NCI-H510A (cell line): ENCODE measurements around the gene PFDN2.
"Not testable (repeated sequence)": the region's sequence is repeated elsewhere in the genome, so short reads cannot be mapped to it uniquely, and the experiment has no call there.

Experiments used
- DNase-seq: peaks from one replicate; lab custom pipeline; 2025; lab: John Stamatoyannopoulos, UW

The PFDN2 gene

GRCh38 chr1:161080441-161081405 is 37.1 kb downstream of the PFDN2 start:
- DNase-seq: no peak

- DNase-seq: no peak
These were observed 38.3 kb downstream of the PFDN2 start for GRCh38 chr1:161079436-161080110.

GRCh38 chr1:161077426-161077825 is 40.4 kb downstream of the PFDN2 start:
- no peak for DNase-seq

- no peak for DNase-seq
These were observed 41.4 kb downstream of the PFDN2 start for GRCh38 chr1:161076410-161076809.

- DNase-seq: no peak
These were observed 43.0 kb downstream of the PFDN2 start for GRCh38 chr1:161074676-161075368.

GRCh38 chr1:161073474-161074121 is 44.2 kb downstream of the PFDN2 start:
- no peak for DNase-seq

GRCh38 chr1:161072751-161073449 is 44.9 kb downstream of the PFDN2 start:
- DNase-seq: no peak

GRCh38 chr1:161071886-161072371 is 45.9 kb downstream of the PFDN2 start:
- peak; percentile 36 for DNase-seq

GRCh38 chr1:161070761-161071160 is 47.1 kb downstream of the PFDN2 start:
- no peak for DNase-seq

- no peak for DNase-seq
These were observed 48.0 kb downstream of the PFDN2 start, which contains the start of gene ARHGAP30 for GRCh38 chr1:161069731-161070270. TSS of gene ARHGAP30 (minus strand) at chr1:161069891. CDS start at chr1:161069624, 267 bp downstream.

- DNase-seq: no peak
These were observed 48.6 kb downstream of the PFDN2 start for GRCh38 chr1:161069241-161069640.

GRCh38 chr1:161068306-161069234 is 49.3 kb downstream of the PFDN2 start:
- no peak for DNase-seq

- DNase-seq: no peak
These were observed 51.1 kb downstream of the PFDN2 start for GRCh38 chr1:161066694-161067093.

- not testable (repeated sequence) for DNase-seq
These were observed 52.2 kb downstream of the PFDN2 start for GRCh38 chr1:161065681-161066080.

- not testable (repeated sequence) for DNase-seq
These were observed 53.9 kb downstream of the PFDN2 start for GRCh38 chr1:161063936-161064335.

- DNase-seq: no peak
These were observed 56.4 kb downstream of the PFDN2 start for GRCh38 chr1:161061419-161061818.

- DNase-seq: no peak
These were observed 58.5 kb downstream of the PFDN2 start for GRCh38 chr1:161059293-161059692.

GRCh38 chr1:161054805-161055204 is 63.0 kb downstream of the PFDN2 start:
- no peak for DNase-seq

GRCh38 chr1:161054232-161054631 is 63.6 kb downstream of the PFDN2 start:
- DNase-seq: no peak

GRCh38 chr1:161052899-161053298 is 64.9 kb downstream of the PFDN2 start:
- DNase-seq: no peak
